22Rv1 (cell line): Measurements from ENCODE around the gene EMX1.

Experiments used
- ZFX ChIP-seq: fragments of 450-650 bp; IDR thresholded peaks from 2 replicates; pipeline ENCODE4 v1.6.1; 2017; ENCODE audit warnings: antibody characterized with exemption, borderline replicate concordance
- TF ChIP-seq, protein P1 (sequence below): fragments of 450-650 bp; IDR thresholded peaks from 2 replicates; pipeline ENCODE4 v1.5.1; 2017; ENCODE audit warnings: mild to moderate bottlenecking

DNA sequence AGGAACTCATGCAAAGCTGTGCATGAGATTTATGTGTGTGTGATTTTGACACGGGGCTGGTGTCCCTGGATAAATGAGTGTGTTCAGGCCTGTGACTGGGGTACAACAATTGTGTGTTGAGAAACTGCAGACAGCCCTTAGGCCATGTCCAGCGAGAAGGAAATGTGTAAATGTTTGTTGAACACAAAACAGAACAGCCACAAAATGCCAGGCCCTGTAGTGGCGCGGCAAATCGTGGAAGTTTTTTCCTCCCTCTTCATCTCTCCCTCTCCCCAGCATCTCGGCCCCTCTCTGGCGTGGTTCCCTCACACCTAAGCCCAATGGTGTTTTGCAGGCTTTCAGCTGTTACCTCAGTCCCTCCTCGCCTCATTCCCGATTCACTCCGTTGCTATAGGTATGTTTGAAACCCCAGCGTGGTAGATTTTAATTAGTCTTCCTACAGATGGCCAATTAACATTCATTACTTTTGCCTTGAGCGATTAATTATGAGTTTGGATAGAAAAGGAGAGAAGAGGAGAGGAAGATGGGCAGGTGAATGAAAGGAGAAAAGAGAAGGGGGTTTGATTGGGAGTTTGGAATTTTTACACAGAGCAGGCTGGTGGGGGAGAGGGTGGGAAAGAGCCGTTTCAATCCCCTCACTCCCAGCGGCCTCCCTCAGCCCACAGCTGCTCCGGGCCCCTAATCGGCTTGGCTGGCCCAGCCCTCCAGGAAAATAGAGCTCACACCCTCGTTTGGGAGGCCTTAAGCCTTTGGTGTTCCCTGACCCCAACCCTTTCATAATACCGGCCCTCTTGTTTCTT, 19.3 kb upstream of the EMX1 start:
- TF ChIP-seq, protein P1, sequence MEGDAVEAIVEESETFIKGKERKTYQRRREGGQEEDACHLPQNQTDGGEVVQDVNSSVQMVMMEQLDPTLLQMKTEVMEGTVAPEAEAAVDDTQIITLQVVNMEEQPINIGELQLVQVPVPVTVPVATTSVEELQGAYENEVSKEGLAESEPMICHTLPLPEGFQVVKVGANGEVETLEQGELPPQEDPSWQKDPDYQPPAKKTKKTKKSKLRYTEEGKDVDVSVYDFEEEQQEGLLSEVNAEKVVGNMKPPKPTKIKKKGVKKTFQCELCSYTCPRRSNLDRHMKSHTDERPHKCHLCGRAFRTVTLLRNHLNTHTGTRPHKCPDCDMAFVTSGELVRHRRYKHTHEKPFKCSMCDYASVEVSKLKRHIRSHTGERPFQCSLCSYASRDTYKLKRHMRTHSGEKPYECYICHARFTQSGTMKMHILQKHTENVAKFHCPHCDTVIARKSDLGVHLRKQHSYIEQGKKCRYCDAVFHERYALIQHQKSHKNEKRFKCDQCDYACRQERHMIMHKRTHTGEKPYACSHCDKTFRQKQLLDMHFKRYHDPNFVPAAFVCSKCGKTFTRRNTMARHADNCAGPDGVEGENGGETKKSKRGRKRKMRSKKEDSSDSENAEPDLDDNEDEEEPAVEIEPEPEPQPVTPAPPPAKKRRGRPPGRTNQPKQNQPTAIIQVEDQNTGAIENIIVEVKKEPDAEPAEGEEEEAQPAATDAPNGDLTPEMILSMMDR = no peak
- TF ChIP-seq ZFX = no peak
